CD4-positive, alpha-beta T cell treated with Interleukin-15 for 1 hour (primary cell): ENCODE results near the gene SENP8.
A peak's percentile ranks its signal among the peaks of the same experiment; 100 is the strongest.
"Not testable (repeated sequence)": the region's sequence is repeated elsewhere in the genome, so short reads cannot be mapped to it uniquely, and the experiment has no call there.

ENCODE experiments used
- DNase-seq: peaks from one replicate; pipeline ENCODE4 v3.0.0-alpha.2; 2020

SENP8 gene

GRCh38 chr15:72155635-72156616 is 37.7 kb downstream of the SENP8 start:
- DNase-seq = peak; percentile 73

- no peak for DNase-seq
Measured at GRCh38 chr15:72156928-72157327, 38.7 kb downstream of the SENP8 start.

GRCh38 chr15:72160696-72161245 is 42.6 kb downstream of the SENP8 start:
- DNase-seq = no peak

- no peak for DNase-seq
Measured at GRCh38 chr15:72161361-72162132, 43.3 kb downstream of the SENP8 start.

- DNase-seq = no peak
Measured at GRCh38 chr15:72162569-72162968, 44.4 kb downstream of the SENP8 start.

GRCh38 chr15:72163719-72164118 is 45.5 kb downstream of the SENP8 start:
- DNase-seq = no peak

GRCh38 chr15:72166716-72167417 is 48.7 kb downstream of the SENP8 start:
- DNase-seq = no peak

- no peak for DNase-seq
Measured at GRCh38 chr15:72167445-72167844, 49.2 kb downstream of the SENP8 start.

GRCh38 chr15:72168131-72168807 is 50.1 kb downstream of the SENP8 start:
- no peak for DNase-seq

- no peak for DNase-seq
Measured at GRCh38 chr15:72168808-72169190, 50.6 kb downstream of the SENP8 start.

- DNase-seq = no peak
Measured at GRCh38 chr15:72169236-72169920, 51.2 kb downstream of the SENP8 start.

GRCh38 chr15:72169921-72170611 is 51.9 kb downstream of the SENP8 start:
- DNase-seq = no peak

GRCh38 chr15:72170691-72171090 is 52.5 kb downstream of the SENP8 start:
- no peak for DNase-seq

- not testable (repeated sequence) for DNase-seq
Measured at GRCh38 chr15:72171978-72172377, 53.8 kb downstream of the SENP8 start.

- DNase-seq = no peak
Measured at GRCh38 chr15:72172796-72173195, 54.6 kb downstream of the SENP8 start.

- DNase-seq = no peak
Measured at GRCh38 chr15:72173401-72173800, 55.2 kb downstream of the SENP8 start.

GRCh38 chr15:72173864-72174550 is 55.8 kb downstream of the SENP8 start:
- no peak for DNase-seq

- no peak for DNase-seq
Measured at GRCh38 chr15:72174551-72175165, 56.5 kb downstream of the SENP8 start.

- DNase-seq = no peak
Measured at GRCh38 chr15:72175186-72176044, 57.2 kb downstream of the SENP8 start.
